ENCODE data around the gene MSI2. TPM values are rescaled to one million over a fixed set of nuclear protein-coding genes. Genes with fewer than 3 reads are reported as not detected.
A peak's percentile ranks its signal among the peaks of the same experiment; 100 is the strongest.

The MSI2 gene
- total RNA-seq, 1 experiment from 2014 or later: 174 TPM

DNA sequence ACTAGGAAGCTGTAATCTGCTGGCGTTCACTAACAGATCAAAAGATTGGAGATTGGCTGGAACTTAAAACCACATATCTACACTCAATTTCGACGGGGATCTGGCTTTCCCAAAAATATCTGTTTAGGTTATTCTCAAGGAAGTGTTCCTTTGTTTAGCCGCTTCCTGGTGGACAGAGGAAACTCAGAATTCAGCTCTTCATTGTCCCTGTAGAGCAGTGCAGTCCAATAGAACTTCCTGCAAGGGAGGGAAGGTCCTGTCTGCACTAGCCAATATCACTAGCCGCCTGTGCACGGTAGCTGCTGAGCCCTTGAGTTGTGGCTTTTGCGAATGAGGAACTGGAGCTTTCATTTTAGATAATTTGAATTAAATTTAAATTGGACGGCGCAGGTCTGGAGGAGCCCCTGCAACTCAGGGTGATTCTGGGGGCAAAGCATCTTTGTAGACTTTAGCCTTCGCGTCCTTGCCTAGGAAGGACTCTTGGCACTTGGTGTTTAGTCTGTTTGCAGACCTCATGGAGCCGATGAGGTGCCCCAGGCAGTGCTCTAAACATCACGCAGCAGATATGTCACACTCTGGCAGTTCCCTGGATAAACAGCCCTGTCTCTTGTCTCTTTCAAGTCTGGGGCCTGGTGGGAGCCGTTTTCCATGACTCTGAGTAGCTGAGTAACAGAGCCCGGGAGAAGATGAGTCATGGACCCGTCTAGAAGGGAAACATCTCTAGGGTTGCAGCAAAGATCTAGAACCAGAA lies 366.5 kb downstream of the MSI2 start:
- H3K36me3 Mint-ChIP-seq (ENCODE audit: insufficient read depth, unreplicated experiment): peaks cover 56% of the 10 kb centered on the region
- no peaks in the 10 kb centered on the region for H3K27me3 Mint-ChIP-seq (ENCODE audit: insufficient read depth, unreplicated experiment)
- H3K4me1 Mint-ChIP-seq (ENCODE audit: low read depth, unreplicated experiment): no peaks in the 10 kb centered on the region
- Histone ChIP-seq H3K27me3 (replicated peaks; ENCODE audit: control insufficient read depth, insufficient read depth, low read length) (no peaks in the 10 kb centered on the region), H3K4me3 (ENCODE audit: low read depth, low read length) (no peak overlapping the region), H3K36me3 (ENCODE audit: control insufficient read depth, insufficient read depth, low read length) (no peaks in the 10 kb centered on the region; the same call in 1 of the 2 replicates), H3K4me1 (no peaks in the 10 kb centered on the region), H3K9me3 (no peaks in the 10 kb centered on the region)
- H3K27ac Mint-ChIP-seq (ENCODE audit: unreplicated experiment): no peak overlapping the region
- ChIA-PET CTCF (no interaction called here), POLR2A (no interaction called here)
- no peak overlapping the region for H3K4me3 Mint-ChIP-seq (ENCODE audit: unreplicated experiment)
- intact Hi-C loops (cut with micrococcal nuclease; ENCODE audit: unreplicated experiment): no loop called here
- BruUV-seq (replicated peaks): no TSS peak
- TF ChIP-seq, protein P1, sequence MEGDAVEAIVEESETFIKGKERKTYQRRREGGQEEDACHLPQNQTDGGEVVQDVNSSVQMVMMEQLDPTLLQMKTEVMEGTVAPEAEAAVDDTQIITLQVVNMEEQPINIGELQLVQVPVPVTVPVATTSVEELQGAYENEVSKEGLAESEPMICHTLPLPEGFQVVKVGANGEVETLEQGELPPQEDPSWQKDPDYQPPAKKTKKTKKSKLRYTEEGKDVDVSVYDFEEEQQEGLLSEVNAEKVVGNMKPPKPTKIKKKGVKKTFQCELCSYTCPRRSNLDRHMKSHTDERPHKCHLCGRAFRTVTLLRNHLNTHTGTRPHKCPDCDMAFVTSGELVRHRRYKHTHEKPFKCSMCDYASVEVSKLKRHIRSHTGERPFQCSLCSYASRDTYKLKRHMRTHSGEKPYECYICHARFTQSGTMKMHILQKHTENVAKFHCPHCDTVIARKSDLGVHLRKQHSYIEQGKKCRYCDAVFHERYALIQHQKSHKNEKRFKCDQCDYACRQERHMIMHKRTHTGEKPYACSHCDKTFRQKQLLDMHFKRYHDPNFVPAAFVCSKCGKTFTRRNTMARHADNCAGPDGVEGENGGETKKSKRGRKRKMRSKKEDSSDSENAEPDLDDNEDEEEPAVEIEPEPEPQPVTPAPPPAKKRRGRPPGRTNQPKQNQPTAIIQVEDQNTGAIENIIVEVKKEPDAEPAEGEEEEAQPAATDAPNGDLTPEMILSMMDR (IDR thresholded peaks at IDR 0.05; ENCODE audit: insufficient read depth in 1 of 2, low read depth in 1 of 2, low read length in 1 of 2, severe bottlenecking in 1 of 2, unreplicated experiment in 1 of 2): no peak
- DNase-seq: no peak
- no peaks in the 10 kb centered on the region for H3K9me3 Mint-ChIP-seq (ENCODE audit: unreplicated experiment)

DNA sequence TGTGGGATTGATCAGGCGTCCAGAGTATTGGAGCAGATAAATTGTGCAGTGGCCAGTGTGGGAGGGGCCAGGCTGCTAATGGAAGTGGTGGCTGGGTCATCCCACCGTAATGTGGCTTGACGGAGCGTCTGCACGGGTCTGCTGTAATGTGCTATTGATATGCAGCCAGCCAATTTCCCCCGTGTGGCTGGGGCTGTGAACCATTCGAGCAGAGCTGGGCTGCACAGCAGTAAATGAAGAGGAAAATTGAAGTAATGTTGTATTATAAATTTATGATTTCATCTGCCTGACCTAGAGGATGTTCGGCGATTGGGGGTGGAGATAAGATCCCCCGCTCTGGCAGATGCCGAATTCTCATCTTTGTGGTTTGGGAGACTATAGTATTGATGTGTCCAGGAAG lies 367.3 kb downstream of the MSI2 start:
- BruUV-seq (replicated peaks): no TSS peak
- CTCF ChIA-PET: no interaction called here

DNA sequence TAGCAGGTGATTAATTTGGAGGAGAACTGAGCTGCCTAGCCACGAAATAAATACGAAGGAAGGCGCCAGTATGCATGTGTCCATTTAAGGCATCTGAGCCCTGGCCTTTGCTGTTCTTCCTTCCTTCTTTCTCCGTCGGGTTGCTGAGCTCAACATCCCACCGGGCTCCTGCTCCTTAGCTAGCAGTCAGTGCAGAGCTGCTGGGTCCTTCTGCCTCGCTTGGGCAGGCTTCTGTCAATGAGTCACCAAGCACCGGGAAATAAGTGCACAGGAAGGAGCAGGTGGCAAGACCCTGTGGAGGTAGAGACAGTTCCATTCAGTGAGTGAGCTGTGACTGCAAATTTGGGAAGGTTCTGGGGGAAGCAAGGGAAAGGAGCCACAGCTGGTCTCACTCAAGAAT lies 368.1 kb downstream of the MSI2 start:
- intact Hi-C loops (cut with micrococcal nuclease; ENCODE audit: unreplicated experiment): no loop called here
- Histone ChIP-seq H3K9me3 (no peaks in the 10 kb centered on the region), H3K4me1 (no peaks in the 10 kb centered on the region), H3K4me3 (ENCODE audit: low read depth, low read length) (no peak overlapping the region), H3K36me3 (ENCODE audit: control insufficient read depth, insufficient read depth, low read length) (no peaks in the 10 kb centered on the region; the same call in 1 of the 2 replicates), H3K27me3 (replicated peaks; ENCODE audit: control insufficient read depth, insufficient read depth, low read length) (no peaks in the 10 kb centered on the region)
- TF ChIP-seq, protein P1 (IDR thresholded peaks at IDR 0.05; ENCODE audit: insufficient read depth in 1 of 2, low read depth in 1 of 2, low read length in 1 of 2, severe bottlenecking in 1 of 2, unreplicated experiment in 1 of 2): no peak
- no peaks in the 10 kb centered on the region for H3K9me3 Mint-ChIP-seq (ENCODE audit: unreplicated experiment)
- POLR2A ChIA-PET: no interaction called here
- H3K27ac Mint-ChIP-seq (ENCODE audit: unreplicated experiment): no peak overlapping the region
- peaks cover 54% of the 10 kb centered on the region for H3K36me3 Mint-ChIP-seq (ENCODE audit: insufficient read depth, unreplicated experiment)
- no peak overlapping the region for H3K4me3 Mint-ChIP-seq (ENCODE audit: unreplicated experiment)
- DNase-seq: no peak
- no TSS peak for BruUV-seq (replicated peaks)
- H3K4me1 Mint-ChIP-seq (ENCODE audit: low read depth, unreplicated experiment): no peaks in the 10 kb centered on the region
- CTCF ChIA-PET: no interaction called here
- H3K27me3 Mint-ChIP-seq (ENCODE audit: insufficient read depth, unreplicated experiment): no peaks in the 10 kb centered on the region

More for the DNA sequence above, 367.3 kb downstream of the MSI2 start:
- Histone ChIP-seq H3K4me3 (ENCODE audit: low read depth, low read length) (no peak overlapping the region), H3K9me3 (no peaks in the 10 kb centered on the region), H3K36me3 (ENCODE audit: control insufficient read depth, insufficient read depth, low read length) (no peaks in the 10 kb centered on the region; the same call in 1 of the 2 replicates), H3K4me1 (no peaks in the 10 kb centered on the region), H3K27me3 (replicated peaks; ENCODE audit: control insufficient read depth, insufficient read depth, low read length) (no peaks in the 10 kb centered on the region)
- intact Hi-C loops (cut with micrococcal nuclease; ENCODE audit: unreplicated experiment): no loop called here
- POLR2A ChIA-PET: no interaction called here
- Mint-ChIP-seq H3K4me1 (ENCODE audit: low read depth, unreplicated experiment) (no peaks in the 10 kb centered on the region), H3K4me3 (ENCODE audit: unreplicated experiment) (no peak overlapping the region), H3K36me3 (ENCODE audit: insufficient read depth, unreplicated experiment) (peaks cover 54% of the 10 kb centered on the region), H3K9me3 (ENCODE audit: unreplicated experiment) (no peaks in the 10 kb centered on the region), H3K27ac (ENCODE audit: unreplicated experiment) (peak overlapping the region; percentile 51), H3K27me3 (ENCODE audit: insufficient read depth, unreplicated experiment) (no peaks in the 10 kb centered on the region)
- TF ChIP-seq, protein P1 (IDR thresholded peaks at IDR 0.05; ENCODE audit: insufficient read depth in 1 of 2, low read depth in 1 of 2, low read length in 1 of 2, severe bottlenecking in 1 of 2, unreplicated experiment in 1 of 2): no peak
- no peak for DNase-seq
